Testis (tissue), 3 donors: ENCODE data around the gene PTGR2. TPM values are rescaled to one million over a fixed set of nuclear protein-coding genes. Genes with fewer than 3 reads are reported as not detected.

Experiments
- DNase-seq: peaks from one replicate; pipeline ENCODE4 v3.0.0-alpha.2; 2019
- H3K27ac ChIP-seq, 2 donors: fragments of 200-600 bp; sonication (generic); one replicate each; pipeline ENCODE4 v1.5.1; 2019
- H3K27me3 ChIP-seq: fragments of 200-600 bp; sonication (generic); one replicate; pipeline ENCODE4 v1.5.1; 2019
- H3K36me3 ChIP-seq: fragments of 200-600 bp; sonication (generic); one replicate; pipeline ENCODE4 v1.5.1; 2017; ENCODE audit warnings: low read depth; ENCODE audit errors: missing control alignments
- H3K4me1 ChIP-seq: fragments of 200-600 bp; sonication (generic); one replicate; pipeline ENCODE4 v1.5.1; 2019
- H3K4me3 ChIP-seq, 2 donors: fragments of 200-600 bp; sonication (generic); one replicate each; pipeline ENCODE4 v1.5.1; 2017 to 2019
- H3K9me3 ChIP-seq: fragments of 200-600 bp; sonication (generic); one replicate; pipeline ENCODE4 v1.5.1; 2017
- POLR2A ChIP-seq: fragments of 450-650 bp; IDR thresholded peaks from one replicate; pipeline ENCODE4 v1.6.1; 2017; ENCODE audit warnings: antibody characterized with exemption, mild to moderate bottlenecking, moderate library complexity
- WGBS, 2 donors: methylation state at CpG; one replicate each; pipeline ENCODE4 v1.1.5; 2018; 5-methylcytosine and 5-hydroxymethylcytosine counted together
- intact Hi-C: fragments of 100-400 bp; cut with DNase I; formaldehyde crosslinking; loops from one replicate; pipeline ENCODE4 v1.15.1; 2023; ENCODE audit warnings: low total_unique reads
- polyA plus RNA-seq: library from polyadenylated mRNA; stranded (reverse); fragments of 350-450 nt; fragmentation: Illumina TruSeq; extraction: RNeasy Lipid Tissue Mini Kit (QIAGEN cat#74804); gene quantifications from one replicate; pipeline ENCODE4 v1.2.3, GENCODE V29; 2014; ENCODE audit warnings: low read depth, low replicate concordance; ENCODE audit not compliant: insufficient read depth
- total RNA-seq, 2 donors: library from RNA; depleted of rRNA; stranded (reverse); fragments of >200 nt; gene quantifications; one replicate each; pipeline ENCODE4 v1.2.3, GENCODE V29; 2016
- TF ChIP-seq, protein P1 (sequence below), 3 experiments: fragments of 450-650 bp in 2 of 3; fragments of 200-600 bp in 1 of 3; sonication (generic) in 1 of 3; IDR thresholded peaks; one replicate each; pipeline ENCODE4 v1.5.1; 2016 to 2019; ENCODE audit warnings: antibody characterized with exemption in 3 of 3, mild to moderate bottlenecking in 2 of 3, moderate library complexity in 1 of 3

Gene PTGR2
- total and polyA plus RNA-seq, 3 donors from 2014 or later: 11.8 to 19.4 (median 19.1) TPM

DNA sequence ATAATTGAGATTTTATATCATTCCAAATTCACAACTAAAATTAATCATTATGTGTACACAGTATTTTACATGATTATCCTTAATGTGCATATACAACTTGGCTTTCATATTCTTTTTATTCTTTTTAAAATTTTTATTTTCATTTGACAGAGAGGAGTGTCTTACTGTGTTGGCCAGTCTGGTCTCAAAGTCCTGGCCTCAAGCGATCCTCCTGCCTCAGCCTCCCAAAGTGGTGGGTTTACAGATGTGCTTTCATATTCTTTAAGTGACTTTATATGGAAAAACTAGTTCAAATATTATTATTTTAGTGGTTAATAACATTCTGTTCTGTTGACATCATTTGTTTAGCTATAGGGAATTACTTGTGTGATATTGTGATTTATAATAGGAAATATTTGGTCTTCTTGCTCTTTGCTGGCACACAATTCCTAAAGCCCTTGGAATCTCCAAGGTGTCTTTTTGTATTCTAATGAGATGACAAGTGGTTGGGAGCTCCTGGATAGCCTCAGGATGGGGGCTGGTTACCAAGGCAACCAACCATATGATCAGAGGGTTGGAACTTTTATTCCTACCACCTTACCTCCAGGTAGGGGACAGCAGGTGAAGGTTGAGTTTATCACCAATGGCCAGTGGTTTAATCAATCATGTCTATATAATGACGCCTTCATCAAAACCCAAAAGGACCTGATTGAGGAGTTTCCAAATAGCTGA lies 19.0 kb downstream of the PTGR2 start:
- Histone ChIP-seq H3K9me3 (no peaks in the 10 kb centered on the region), H3K4me1 (no peaks in the 10 kb centered on the region), H3K36me3 (no peaks in the 10 kb centered on the region), H3K27me3 (no peaks in the 10 kb centered on the region), H3K4me3 (no peak overlapping the region), H3K27ac (no peak overlapping the region)
- 98% methylated on average over 2 of the region's 2 CpGs for WGBS, 2 donors
- no peak for DNase-seq
- TF ChIP-seq, protein P1, sequence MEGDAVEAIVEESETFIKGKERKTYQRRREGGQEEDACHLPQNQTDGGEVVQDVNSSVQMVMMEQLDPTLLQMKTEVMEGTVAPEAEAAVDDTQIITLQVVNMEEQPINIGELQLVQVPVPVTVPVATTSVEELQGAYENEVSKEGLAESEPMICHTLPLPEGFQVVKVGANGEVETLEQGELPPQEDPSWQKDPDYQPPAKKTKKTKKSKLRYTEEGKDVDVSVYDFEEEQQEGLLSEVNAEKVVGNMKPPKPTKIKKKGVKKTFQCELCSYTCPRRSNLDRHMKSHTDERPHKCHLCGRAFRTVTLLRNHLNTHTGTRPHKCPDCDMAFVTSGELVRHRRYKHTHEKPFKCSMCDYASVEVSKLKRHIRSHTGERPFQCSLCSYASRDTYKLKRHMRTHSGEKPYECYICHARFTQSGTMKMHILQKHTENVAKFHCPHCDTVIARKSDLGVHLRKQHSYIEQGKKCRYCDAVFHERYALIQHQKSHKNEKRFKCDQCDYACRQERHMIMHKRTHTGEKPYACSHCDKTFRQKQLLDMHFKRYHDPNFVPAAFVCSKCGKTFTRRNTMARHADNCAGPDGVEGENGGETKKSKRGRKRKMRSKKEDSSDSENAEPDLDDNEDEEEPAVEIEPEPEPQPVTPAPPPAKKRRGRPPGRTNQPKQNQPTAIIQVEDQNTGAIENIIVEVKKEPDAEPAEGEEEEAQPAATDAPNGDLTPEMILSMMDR (IDR thresholded peaks at IDR 0.05): no peak
- no peak for TF ChIP-seq POLR2A
- intact Hi-C loops: no loop called here

DNA sequence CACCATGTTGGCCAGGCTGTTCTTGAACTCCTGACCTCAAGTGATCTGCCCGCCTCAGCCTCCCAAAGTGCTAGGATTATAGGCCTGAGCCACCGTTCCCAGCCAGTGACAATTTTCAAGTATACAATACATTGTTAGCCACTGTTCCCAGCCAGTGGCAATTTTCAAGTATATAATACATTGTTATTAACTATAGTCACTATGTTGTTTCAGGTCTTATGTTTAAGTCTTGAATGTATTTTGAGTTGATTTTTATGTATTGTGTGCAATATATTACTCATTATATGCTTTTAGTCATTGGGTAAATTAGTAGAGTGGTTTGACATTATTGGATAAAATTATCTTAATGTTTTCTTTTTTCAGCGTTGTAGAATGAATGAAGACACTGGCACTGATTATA lies 22.0 kb downstream of the PTGR2 start:
- TF ChIP-seq POLR2A: no peak
- TF ChIP-seq, protein P1 (IDR thresholded peaks at IDR 0.05): no peak
- H3K27me3 ChIP-seq: no peaks in the 10 kb centered on the region
- H3K36me3 ChIP-seq: no peaks in the 10 kb centered on the region
- no peak overlapping the region for H3K4me3 ChIP-seq
- no peak overlapping the region for H3K27ac ChIP-seq
- DNase-seq: no peak
- WGBS, 2 donors: 71 to 73% methylated on average over 3 of the region's 3 CpGs
- no peaks in the 10 kb centered on the region for H3K4me1 ChIP-seq
- H3K9me3 ChIP-seq: no peaks in the 10 kb centered on the region
- intact Hi-C loops: no loop called here

- no peak for DNase-seq
- WGBS, 2 donors: 92 to 96% methylated on average over 3 of the region's 3 CpGs
- intact Hi-C loops: no loop called here
Observed at GRCh38 chr14:73877790-73878189, 26.2 kb downstream of the PTGR2 start.

GRCh38 chr14:73878436-73878835 lies 26.8 kb downstream of the PTGR2 start:
- H3K27me3 ChIP-seq: no peaks in the 10 kb centered on the region
- WGBS, 2 donors: 77 to 92% methylated on average over 6 of the region's 6 CpGs
- no peaks in the 10 kb centered on the region for H3K36me3 ChIP-seq
- H3K4me3 ChIP-seq: no peak overlapping the region
- H3K27ac ChIP-seq: no peak overlapping the region
- intact Hi-C loops: no loop called here
- no peaks in the 10 kb centered on the region for H3K9me3 ChIP-seq
- DNase-seq: no peak
- TF ChIP-seq, protein P1 (IDR thresholded peaks at IDR 0.05): no peak
- TF ChIP-seq POLR2A: no peak
- no peaks in the 10 kb centered on the region for H3K4me1 ChIP-seq

More at GRCh38 chr14:73877790-73878189, 26.2 kb downstream of the PTGR2 start:
- no peak for TF ChIP-seq POLR2A
- TF ChIP-seq, protein P1 (IDR thresholded peaks at IDR 0.05): no peak
- Histone ChIP-seq H3K27me3 (no peaks in the 10 kb centered on the region), H3K36me3 (no peaks in the 10 kb centered on the region), H3K4me3 (no peak overlapping the region), H3K4me1 (no peaks in the 10 kb centered on the region), H3K9me3 (no peaks in the 10 kb centered on the region), H3K27ac (no peak overlapping the region)

DNA sequence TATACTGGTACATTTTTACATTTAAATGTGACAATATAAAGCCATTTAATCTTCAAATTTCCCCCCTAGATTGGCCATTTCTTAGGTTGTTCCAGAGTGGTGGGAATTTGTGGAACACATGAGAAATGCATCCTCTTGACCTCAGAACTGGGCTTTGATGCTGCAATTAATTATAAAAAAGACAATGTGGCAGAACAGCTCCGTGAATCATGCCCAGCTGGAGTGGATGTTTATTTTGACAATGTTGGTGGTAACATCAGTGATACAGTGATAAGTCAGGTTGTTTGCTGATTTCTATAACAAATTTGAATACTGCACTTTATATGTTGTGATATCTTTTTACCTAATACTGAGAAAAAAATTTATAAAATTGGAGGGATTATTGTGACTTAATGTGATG lies 27.4 kb downstream of the PTGR2 start:
- 71 to 75% methylated on average over 1 of the region's 1 CpG for WGBS, 2 donors
- no peak overlapping the region for H3K4me3 ChIP-seq
- intact Hi-C loops: no loop called here

More for the DNA sequence above, 27.4 kb downstream of the PTGR2 start:
- no peaks in the 10 kb centered on the region for H3K36me3 ChIP-seq
- no peak overlapping the region for H3K27ac ChIP-seq
- H3K9me3 ChIP-seq: no peaks in the 10 kb centered on the region
- no peak for TF ChIP-seq POLR2A
- TF ChIP-seq, protein P1 (IDR thresholded peaks at IDR 0.05): no peak
- H3K4me1 ChIP-seq: no peaks in the 10 kb centered on the region
- no peak for DNase-seq
- no peaks in the 10 kb centered on the region for H3K27me3 ChIP-seq
